ENCODE results near the gene KLHL21. TPM values are rescaled to one million over a fixed set of nuclear protein-coding genes. Genes with fewer than 3 reads are reported as not detected.

The KLHL21 gene
- total and polyA plus RNA-seq, 2 of the 4 experiments (the other 2 are of a cell fraction): 12.0 to 36.7 TPM

DNA sequence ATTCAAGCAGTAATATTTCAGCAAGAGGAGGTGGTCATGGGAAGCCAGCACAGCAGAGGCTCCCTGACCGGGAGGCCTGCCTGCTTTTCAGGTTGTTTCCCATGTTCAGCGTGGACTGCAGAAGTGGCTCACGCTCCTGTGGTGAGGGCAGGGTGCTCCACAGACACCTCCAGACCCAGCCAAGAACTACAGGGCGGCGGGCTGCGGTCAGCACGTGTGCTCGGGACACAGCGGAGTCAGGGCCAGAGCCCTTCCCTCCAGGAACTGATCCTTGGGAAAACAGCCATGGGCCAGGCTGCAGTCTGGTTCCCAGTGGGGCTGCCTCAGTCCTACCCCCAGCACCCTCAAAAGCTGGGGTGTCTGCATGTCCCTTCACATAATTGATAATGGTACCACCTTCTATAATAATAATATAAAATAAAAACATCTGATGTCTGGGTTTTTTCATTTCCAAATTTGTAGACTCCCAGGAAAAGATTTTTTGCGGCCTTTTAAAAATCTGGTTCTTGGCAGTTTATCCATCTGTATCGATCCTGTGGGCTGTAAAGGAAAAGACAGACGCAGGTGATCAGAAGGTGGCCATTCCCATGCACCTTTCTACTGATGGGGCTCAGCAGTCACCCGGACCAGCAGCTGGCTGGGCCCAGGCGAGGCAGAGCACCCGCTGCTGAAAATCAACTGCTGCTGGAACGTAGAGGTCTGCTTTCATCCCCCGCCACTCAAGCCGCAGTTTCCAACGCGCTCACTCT, 32.7 kb upstream of the KLHL21 start (continued):
- no peak for TF ChIP-seq CEBPB (IDR thresholded peaks at IDR 0.05; ENCODE audit: low read depth, low read length)

DNA sequence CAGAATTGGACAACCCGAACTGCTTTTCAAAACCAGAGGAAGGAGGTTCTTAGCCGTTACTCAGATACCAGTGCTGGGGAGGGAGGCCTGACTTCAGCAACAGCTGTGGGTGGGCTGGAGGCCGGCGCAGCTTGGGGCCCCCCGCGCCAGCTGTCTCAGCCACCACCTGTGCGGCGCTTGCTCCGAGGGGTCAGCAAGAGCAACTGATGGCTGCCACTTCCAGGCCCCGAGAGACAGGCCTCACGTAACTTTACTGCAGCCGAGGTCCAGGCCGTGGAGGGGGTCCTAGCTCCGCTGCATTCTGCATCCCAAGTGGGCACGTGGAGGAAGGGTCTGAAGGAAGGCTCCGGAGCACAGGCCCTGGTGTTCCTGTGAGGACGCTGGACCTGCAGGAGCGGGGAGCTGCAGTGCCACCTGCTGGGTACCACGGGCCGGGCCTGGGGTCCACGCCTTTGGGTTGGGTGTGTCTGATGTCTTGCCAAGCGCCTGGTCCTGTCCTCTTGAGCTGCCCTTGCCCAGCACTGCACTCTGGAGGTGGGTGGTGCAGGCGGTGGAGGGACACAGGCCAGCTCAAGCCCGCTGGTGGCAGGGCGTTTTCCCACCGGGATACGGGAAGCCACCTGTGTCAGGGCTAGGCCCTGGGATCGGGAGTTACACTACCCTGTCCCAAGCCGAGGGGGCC, 31.8 kb upstream of the KLHL21 start:
- Histone ChIP-seq H3K4me1 (ENCODE audit: control insufficient read depth, insufficient read depth, low read length) (peaks cover 2% of the 10 kb centered on the region; the same call in 1 of the 2 replicates), H2BK120ac (ENCODE audit: low read depth, low read length) (no peak overlapping the region), H3K23ac (ENCODE audit: low read depth, low read length) (no peak overlapping the region), H3K14ac (replicated peaks; ENCODE audit: low read depth, low read length) (no peak overlapping the region), H2BK5ac (ENCODE audit: low read depth, low read length, poor library complexity, severe bottlenecking) (no peak overlapping the region), H2AK9ac (replicated peaks; ENCODE audit: low read depth, low read length, poor library complexity) (peak overlapping the region; percentile 65), H3K4me2 (ENCODE audit: low read depth, low read length) (no peak overlapping the region), H4K20me1 (ENCODE audit: insufficient read depth, low read length) (peaks cover 14% of the 10 kb centered on the region; the same call in 1 of the 2 replicates), H3K18ac (ENCODE audit: low read depth, low read length) (no peak overlapping the region), H3K9me3 (ENCODE audit: control insufficient read depth, insufficient read depth, low read length) (no peaks in the 10 kb centered on the region), H3K27ac (ENCODE audit: insufficient read depth, low read length) (no peak overlapping the region), H2BK20ac (ENCODE audit: low read depth, low read length) (no peak overlapping the region), H3K4me3 (ENCODE audit: insufficient read depth, low read depth, low read length) (no peak overlapping the region), H3K9me1 (ENCODE audit: insufficient read depth, low read length) (0 out of 2 replicates have a peak, but pooled peaks cover 2% of the 10 kb centered on the region), H4K5ac (ENCODE audit: low read depth, low read length) (no peak overlapping the region), H3K27me3 (ENCODE audit: control insufficient read depth, insufficient read depth, low read length) (no peaks in the 10 kb centered on the region), H3K79me1 (ENCODE audit: low read depth in 1 of 2, low read length in 2 of 2) (peaks cover 0 to 19% of the 10 kb centered on the region in 2 experiments; a peak in 2 of 4 replicates), H2AK5ac (ENCODE audit: low read depth, low read length) (no peak overlapping the region), H3K56ac (ENCODE audit: extremely low read depth, insufficient read depth, low read length) (no peak overlapping the region), H2AFZ (replicated peaks; ENCODE audit: low read length, poor library complexity) (peak overlapping the region; percentile 50), H4K8ac (ENCODE audit: low read depth in 2 of 2, low read length in 2 of 2) (no peak overlapping the region), H2BK15ac (ENCODE audit: low read depth, low read length) (no peak overlapping the region), H4K91ac (ENCODE audit: insufficient read depth, low read depth, low read length) (no peak overlapping the region), H3K36me3 (ENCODE audit: control insufficient read depth, insufficient read depth, low read length) (peaks cover 64% of the 10 kb centered on the region), H3K4ac (ENCODE audit: low read depth, low read length) (no peak overlapping the region), H3K9ac (ENCODE audit: low read depth, low read length) (no peak overlapping the region)
- ChIA-PET CTCF (no interaction called here), POLR2A (ENCODE audit: unreplicated experiment) (no interaction called here)
- 84% methylated on average over 14 of the region's 29 CpGs; no CpG with 5 or more reads in 1 of the 2 experiments for WGBS, 2 experiments (ENCODE audit: extremely low coverage in 2 of 2, insufficient read length in 1 of 2)
- TF ChIP-seq SMC3 (IDR thresholded peaks at IDR 0.05; ENCODE audit: low read depth, low read length) (peak; percentile 28), MAZ (IDR thresholded peaks at IDR 0.05; ENCODE audit: borderline replicate concordance, low read depth, low read length) (no peak), RAD21 (IDR thresholded peaks at IDR 0.05; ENCODE audit: low read length) (peak; percentile 45), BHLHE40 (IDR thresholded peaks at IDR 0.05; ENCODE audit: low read depth, low read length) (no peak)
- TF ChIP-seq, protein P1, sequence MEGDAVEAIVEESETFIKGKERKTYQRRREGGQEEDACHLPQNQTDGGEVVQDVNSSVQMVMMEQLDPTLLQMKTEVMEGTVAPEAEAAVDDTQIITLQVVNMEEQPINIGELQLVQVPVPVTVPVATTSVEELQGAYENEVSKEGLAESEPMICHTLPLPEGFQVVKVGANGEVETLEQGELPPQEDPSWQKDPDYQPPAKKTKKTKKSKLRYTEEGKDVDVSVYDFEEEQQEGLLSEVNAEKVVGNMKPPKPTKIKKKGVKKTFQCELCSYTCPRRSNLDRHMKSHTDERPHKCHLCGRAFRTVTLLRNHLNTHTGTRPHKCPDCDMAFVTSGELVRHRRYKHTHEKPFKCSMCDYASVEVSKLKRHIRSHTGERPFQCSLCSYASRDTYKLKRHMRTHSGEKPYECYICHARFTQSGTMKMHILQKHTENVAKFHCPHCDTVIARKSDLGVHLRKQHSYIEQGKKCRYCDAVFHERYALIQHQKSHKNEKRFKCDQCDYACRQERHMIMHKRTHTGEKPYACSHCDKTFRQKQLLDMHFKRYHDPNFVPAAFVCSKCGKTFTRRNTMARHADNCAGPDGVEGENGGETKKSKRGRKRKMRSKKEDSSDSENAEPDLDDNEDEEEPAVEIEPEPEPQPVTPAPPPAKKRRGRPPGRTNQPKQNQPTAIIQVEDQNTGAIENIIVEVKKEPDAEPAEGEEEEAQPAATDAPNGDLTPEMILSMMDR (conservative IDR thresholded peaks at IDR 0.05; ENCODE audit: low read depth, low read length): peak; percentile 38
- TSS peak; percentile 95 for BruUV-seq (replicated peaks)
- dilution Hi-C loops (cut with HindIII; ENCODE audit: low sequenced_read_pairs, unreplicated experiment): no loop called here
- peak; percentile 25 for DNase-seq
- intact Hi-C loops (cut with micrococcal nuclease): loop anchor here (5.0 kb wide), 1 partner anchor 1013 kb away; no protein-coding TSS in a partner anchor
- peak; percentile 43 for ATAC-seq (ENCODE audit: low read depth)
- in situ Hi-C loops (cut with MboI; ENCODE audit: low sequenced_read_pairs): no loop called here
